A204.1 (cell line): Measurements from ENCODE around the gene EPS8.

Source experiments
- FAIRE-seq: peaks from 2 replicates; lab custom pipeline; 2012; peaks lifted over from hg19 to GRCh38; lab: Jason Lieb, UNC

Gene EPS8

DNA sequence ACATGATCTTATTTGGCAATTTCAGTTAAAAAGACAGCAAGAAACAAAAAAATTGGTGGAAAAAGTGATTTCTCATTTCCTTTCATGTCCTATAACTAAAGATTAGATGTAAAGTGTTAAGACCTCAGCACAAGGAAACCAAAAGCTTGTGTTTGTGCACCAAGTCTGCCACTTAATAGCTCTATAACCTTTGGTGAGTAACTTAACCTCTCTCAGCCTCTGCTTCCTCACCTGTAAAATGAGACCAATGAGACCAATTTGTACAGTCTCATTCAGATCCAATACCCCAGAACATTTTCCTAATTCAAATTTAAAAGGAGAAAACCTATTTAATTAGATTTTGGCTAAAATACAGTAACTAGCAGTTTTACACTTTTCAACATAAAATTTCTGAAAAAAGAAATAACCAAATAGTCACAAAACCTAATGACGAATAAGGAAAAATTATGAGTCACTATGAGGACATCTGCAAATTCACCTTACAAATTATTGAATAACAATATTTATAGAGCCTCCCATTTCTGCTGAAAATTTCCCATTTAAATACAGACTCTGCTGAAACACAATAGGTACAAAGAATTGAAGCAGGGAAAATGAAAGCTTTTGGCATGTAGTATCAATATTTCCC lies 71.1 kb downstream of the EPS8 start:
- FAIRE-seq = no peak

DNA sequence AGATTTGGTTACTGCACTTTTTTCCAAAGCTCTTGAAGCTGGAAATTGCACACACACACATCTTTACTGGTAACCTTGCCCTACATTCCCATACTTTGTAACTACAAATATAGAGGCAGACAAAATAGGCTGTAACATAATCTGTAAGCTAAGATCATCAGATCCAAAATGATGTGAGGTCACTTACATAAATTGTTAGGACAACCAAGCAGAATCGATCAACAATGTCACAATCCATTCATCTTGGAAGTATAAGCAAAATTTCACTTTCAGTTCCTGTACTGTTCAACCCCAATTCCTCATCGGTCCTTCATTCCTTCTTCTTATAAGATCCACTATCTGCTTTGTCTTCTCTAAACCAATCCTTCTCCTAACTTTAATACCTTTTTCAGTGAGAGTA lies 72.6 kb downstream of the EPS8 start:
- FAIRE-seq = no peak

DNA sequence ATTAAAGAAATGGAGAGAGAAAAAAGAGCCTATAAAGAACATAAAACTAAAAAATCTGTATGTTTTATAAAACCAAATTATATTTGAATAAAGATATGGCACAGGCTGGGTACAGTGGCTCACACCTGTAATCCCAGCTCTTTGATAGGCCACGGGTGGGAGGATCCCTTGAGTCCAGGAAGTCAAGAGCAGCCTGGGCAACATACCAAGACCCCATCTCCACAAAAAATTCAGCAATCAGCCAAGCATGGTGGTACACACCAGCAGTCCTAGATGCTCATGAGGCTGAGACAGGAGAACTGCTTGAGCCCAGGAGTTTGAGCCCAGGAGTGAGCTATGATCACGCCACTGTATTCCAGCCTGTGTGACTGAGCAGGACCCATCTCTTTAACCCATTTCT lies 74.9 kb downstream of the EPS8 start:
- FAIRE-seq = no peak

DNA sequence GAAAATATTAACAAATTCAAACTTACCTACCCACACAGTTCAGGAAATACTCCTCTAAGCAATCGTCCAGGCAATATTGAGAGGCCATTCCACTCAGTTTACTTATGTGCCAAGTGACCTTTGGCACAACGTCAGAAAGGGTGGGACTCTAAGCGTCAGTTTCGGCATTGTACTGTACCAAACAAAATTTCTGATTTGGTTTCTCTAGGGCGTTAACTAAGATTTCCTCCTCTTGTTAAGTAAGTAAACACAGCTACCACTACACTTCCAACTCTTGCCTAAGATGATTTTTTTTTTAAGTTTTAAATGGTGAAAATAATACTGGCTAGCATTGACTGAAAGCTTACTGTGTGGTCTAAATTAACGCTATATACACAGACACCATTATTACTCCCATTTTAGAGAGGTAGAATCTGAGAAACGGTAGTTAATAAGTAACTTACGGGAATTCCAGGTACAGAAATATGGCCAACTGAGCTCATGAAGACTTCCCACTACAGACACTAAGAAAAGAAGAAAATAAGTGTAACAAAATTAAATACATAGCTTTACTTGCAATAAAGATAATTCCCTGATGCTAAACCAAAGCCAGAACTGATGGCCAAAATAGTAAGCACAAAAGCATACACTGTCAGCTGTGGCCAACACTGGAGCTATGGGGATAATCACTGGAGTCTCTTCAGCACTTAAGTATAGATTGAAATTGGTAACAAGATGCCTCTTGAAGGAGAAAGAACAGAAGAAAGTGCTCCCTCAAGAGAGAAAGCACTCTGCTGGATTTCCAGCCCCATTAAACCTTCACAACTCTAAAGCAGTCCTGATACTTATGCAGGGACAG lies 76.1 kb downstream of the EPS8 start:
- no peak for FAIRE-seq

DNA sequence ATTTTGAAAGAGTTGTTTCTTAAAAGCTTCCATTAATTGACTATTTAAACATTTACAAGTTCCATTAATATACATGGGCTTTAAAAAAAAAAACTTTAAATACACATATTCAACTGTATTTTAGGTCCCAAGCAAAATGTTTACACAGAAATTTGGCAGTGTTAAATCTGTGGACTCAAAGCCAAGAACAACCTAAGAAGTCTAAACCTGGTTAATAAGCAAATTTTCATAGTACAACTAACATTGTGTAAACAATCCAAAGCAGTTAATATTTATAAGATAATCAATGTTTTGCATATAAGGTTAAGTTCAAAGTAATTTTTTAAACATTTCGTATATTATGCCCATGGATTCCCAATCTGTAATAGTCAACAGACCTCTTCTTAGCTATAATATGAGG lies 77.0 kb downstream of the EPS8 start:
- no peak for FAIRE-seq

DNA sequence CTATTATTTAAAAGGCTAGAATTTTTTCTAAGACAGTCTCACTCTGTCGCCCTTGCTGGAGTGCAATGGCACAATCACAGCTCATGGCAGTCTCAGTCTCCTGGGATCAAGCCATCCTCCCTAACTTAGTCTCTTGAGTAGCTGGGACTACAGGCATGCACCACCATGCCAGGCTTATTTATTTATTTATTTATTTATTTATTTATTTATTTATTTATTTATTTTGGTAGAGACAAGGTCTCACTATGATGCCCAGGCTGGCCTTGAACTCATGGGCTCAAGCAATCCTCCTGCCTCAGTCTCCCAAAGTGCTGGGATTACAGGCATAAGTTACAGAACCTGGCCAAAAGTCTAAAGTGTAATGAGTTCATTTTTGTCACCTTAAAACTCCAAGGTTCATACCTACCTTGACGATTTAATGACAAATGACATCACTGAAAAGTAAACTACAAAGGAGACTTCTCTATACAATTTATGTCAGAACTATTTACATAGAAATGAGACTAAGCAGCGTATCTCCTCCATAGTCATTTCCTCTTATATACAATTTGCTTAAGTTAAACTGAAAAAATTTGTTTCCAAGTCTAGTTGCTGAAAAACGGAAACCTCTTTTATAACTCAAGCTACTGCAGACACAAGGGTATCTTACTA lies 78.2 kb downstream of the EPS8 start:
- FAIRE-seq = no peak

DNA sequence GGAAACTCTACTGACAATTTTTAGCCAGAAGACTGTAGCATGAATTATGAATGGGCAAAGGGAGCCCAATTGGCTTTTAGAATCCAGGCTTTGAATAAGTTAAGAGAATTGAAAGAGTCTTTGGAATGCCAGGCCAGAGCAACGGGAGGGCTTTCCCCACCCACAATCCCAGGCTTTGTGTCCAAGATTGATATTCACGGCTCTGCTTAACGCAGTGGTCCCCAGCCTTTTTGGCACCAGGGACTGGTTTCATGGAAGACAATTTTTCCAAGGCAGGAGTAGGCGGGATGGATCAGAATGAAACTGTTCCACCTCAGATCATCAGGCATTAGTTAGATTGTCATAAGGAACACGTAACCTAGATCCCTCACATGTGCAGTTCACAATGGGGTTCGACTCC lies 79.6 kb downstream of the EPS8 start:
- FAIRE-seq = no peak

DNA sequence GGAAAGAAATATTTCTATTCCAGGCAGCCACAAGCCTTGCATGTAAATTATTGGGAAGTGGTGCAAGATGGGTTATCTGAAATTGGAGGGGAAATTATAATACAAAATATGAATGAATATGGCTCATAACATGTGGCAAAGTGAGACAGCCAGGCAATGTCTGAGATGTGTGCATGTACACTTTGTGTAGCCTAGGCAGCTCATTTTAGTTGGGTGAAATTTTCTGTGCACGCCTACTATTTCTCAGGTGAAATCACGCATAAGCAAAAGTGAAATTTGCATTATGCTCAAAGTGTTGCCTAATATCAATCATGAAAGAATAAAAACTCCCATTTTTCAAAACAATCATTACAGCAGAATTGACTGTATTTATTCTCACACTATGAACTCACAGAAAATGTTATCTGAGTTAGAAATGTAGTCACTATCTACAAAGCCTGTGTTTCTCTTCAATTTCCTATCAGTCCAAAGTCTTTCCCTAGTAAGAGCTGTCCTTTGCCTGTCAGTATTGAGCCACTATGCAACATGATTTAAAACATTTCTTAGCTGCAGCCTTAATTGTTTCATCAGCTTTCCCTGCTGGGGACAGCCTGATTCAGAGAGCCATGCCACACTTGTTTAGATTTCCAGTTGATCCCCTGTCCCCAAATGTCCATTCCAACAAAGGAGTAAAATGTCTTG lies 80.7 kb downstream of the EPS8 start:
- no peak for FAIRE-seq

DNA sequence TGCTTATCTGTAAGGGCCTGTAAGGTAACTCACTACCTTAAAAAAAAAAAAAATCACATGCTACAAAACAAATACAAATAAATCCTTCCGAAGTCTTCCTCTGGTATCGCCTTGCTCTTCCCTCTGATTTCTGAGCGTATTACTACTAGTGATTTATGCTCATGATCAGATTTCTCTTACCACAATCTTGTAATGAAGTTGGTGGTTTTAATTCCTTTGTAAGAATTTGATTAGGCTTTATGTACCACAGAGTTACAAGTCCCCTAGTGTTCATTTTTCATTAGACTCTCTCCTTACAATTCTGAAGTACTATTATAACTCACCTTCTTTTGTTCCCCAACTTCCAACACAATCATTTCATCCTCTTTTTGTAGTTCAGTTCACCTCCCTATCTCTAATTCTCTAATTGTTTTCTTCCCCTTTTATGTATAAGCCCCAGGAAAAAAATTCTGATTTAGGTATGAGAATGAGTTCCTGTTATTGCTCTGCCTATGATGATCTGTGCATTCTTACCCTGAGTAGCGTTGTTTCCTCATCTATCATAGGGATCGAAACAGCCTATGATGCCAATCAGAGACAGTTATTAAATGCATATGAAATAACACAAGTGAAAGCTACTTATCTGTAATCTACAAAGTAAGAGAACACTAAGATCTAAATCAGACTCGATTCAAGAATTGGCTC lies 81.5 kb downstream of the EPS8 start:
- no peak for FAIRE-seq

DNA sequence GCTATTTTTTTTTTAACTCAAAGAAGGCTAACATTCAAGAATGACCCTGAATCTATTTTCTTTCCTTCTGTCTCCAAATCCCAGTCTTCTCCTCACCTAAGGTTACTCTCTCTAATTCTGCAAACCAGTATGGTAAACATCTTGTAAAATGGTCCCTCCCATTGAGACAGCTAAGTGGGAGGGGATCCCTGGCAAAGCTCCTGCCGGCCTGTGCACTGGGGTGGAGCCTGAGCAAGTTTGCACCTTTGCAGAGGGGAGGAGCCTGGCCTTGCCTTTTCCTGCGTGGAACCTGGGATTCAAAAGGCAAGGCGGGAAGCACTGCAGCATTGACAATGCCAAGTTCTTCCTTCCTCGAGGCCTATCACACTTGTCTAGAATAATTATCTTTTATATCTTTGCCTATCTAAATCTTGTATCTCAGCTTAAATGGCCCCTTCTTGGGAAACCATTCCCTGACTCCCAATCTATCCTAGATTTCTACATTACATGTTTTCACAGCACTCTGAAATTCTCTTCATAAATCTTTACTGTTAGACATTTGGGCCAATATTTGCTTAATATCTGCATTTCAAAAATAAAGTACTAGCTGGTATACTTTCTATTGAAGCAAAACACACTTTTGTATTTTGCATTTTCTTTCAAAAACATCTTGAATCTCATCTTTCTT lies 83.0 kb downstream of the EPS8 start:
- no peak for FAIRE-seq

DNA sequence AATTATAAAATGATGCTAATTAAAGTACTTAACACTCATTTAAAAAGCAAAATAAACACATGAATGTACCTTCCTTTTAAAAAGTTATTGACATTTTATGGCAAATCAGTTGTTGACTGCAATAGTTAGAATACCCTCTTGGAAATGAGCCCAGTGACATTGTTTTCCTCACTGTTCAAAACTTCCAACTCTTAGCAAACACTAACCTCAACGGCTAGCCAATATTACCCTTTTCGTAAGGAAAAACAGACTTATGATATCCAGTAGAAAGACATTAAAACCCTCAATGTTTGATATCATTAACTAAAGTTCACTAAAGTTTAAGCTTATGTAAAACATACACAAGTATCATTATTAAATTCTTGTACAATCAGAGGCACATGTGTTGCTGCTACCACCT lies 83.6 kb downstream of the EPS8 start:
- no peak for FAIRE-seq

DNA sequence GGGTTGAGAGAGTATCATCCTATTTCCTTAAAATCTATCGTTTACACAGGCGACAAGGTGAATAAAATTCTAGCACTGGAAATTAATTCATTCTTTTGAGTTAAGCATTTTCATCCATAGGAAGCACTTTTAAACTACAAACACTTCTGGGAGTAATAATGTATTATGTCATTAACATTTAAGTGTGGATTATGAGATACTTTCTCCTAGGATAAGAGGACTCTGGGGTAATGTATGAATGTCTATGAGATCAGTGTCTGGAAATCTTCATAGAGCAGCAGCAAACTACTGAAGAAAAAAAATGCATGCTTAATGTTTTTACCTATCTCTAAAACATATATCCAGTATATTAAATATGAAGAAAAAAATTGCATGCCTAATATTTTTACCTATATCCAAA lies 86.9 kb downstream of the EPS8 start:
- FAIRE-seq = no peak

DNA sequence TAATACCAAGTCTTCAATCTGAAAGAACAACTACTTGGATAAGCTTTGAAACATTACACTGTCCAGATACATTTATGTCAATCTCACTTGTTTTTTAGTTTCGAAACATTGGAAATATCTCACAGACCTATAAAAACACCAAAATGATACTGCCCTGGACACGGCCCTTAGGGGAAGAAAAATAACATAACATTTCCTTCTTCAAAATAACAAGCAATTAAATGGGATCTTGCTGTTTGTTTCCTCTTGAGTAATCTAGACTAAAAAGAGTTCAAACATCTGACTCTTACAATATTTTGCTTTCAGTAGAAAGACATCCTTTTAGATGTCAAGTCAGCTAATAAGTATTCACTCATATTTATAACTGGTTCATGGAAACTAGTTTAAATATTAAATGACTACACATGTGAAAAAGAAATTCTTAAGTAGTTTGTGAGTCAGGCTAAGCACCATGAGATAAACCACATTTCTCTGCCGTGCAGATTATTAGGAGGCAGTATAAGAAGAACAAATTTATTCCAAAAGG lies 87.5 kb downstream of the EPS8 start:
- no peak for FAIRE-seq

DNA sequence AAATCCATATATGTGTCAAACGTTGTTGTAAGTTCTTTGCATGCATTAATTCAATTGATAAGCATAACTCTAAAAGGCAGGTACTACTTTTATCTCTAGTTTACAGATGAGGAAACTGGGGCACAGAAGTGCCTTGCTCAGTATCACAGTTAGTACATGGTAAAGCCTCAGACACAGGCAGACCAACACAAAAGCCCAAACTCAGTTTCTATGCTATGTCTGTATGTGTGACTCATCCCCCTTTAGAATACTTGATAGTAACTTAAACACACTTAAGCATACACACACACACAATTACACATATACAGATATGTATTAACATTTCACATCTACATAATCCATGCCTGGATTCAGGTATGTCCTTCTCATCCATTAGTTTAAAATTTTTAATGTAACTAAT lies 88.0 kb downstream of the EPS8 start:
- FAIRE-seq = no peak

DNA sequence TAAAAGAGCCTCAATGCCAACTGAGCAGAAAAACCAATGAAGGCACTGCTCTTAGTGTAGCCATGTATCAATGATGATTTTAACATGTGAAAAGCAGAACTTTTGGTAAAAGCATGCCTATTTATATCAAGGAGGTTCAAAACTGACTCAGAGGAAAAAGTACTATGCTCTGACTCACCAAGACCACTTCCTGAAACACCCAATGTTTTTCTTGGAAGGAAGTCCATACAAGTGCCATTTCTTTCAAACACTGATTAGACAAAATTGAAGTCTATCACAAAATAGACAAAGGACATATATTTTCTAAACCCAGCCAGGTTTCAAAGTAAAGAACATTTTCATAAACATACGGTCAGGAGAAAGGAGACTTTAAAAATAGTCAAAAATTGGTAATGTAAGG lies 88.6 kb downstream of the EPS8 start:
- no peak for FAIRE-seq

DNA sequence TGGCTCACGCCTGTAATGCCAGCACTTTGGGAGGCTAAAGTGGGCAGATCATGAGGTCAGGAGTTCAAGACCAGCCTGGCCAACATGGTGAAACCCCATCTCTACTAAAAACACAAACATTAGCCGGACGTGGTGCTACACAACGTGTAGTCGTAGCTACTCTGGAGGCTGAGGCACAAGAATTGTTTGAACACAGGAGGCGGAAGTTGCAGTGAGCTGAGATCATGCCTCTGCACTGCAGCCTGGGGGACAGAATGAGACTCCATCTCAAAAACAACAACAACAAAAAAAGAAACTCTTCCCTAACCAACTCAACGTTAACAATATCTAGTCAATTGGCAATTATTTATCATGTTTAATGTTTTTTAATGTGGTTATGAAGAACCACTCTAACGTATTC lies 89.3 kb downstream of the EPS8 start:
- no peak for FAIRE-seq

DNA sequence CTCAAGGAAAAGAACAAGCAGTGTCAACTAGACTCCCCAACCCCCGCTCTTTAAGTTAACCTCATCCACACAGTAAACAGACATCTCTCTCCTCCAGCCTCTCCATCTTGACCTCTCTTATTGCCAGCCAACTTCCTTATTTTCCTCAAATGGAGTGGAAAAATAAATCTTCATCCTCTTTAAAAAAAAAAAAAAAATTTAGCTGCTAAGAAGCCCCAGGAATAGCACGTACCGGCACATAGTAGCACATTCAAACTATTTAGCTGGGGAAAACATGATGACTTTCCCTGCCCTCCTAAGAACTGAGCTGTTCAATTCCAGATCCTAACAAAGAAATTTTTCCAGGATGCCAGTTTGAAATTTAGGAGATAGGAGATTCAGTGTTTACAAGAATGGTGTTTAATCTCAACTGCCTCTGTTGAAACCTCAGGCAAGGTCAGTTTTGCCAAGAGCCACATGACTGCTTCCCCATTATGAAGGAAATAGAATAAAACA lies 90.8 kb downstream of the EPS8 start:
- no peak for FAIRE-seq

DNA sequence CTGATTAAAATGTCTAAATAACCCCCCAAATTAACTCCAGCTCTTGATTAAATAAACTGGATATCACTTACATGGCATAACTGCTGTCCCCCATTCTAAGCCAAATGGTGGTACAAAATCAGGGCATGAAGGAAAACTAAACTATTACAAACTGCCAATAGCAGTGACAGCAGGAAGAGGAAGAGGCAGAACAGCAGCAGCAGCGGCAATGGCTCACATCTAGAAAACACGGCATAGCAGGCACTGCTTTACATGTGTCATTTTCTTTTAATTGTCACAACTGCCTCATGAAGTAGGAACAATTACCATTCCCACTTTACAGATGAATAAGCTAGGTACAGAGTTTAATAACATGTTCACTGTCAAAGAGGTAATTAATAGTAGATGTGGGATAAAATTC lies 92.0 kb downstream of the EPS8 start:
- no peak for FAIRE-seq

DNA sequence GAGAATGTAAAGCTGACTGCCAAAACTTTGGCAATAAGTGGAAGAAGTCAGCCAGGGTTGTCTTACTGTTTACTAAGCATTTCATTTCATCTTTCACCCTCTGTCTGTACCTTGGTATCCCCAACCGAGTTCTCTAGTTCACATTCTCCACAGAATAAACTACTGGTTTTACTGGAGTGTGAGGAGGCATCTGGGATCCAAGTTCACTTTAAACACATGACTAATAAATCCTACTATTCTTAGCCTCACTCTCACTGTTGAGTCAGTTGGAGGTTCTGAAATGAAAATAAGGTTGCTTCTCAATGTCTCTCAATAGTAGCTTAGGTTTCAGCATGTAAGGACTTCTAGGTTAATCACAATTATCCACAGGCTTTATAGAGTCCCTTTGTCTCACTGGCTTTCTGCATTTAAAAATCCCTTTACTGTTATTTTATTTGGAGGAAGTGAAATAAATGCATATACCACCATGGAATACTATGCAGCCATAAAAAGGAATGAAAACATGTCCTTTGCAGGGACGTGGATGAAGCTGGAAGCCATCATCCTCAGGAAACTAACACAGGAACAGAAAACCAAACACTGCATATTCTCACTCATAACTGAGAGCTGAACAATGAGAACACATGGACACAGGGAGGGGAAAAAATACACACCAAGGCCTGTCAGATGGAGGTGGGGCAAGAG lies 95.8 kb downstream of the EPS8 start:
- FAIRE-seq = no peak

DNA sequence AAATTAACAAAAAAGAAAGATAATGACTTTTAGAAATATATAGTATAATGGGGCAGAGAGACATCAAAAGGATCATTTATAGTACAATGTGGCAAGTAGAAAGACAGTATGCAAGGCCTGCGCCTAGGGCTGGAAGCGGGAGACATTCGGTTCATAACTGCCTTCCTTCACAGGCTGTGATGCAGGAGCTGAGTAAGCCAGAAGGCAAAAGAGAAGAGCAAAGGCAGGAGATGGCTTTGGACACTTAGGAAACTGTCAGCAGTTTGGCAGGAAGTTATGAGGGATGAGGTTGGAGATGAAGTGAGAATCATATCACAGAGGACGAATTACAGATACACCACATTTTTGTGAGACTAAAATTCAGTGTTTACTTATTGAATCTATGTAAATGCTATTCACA lies 97.8 kb downstream of the EPS8 start:
- no peak for FAIRE-seq

DNA sequence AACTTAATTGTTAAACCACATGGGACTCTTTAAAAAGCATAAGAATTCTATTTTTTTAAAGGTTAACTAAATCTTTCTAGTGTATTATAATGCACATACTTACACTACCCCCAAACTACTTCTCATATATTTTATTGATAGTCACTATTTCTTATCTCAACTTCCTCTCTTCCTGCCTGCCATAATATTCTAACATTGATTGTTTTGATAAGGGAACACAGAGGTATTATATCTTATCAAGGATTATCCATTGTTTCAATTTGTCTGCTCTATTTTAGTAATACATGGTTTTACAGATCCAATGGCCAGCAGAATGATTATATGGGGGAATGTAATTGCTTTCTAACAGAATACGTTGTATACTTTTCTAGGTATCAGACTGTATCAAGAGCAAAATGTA lies 98.9 kb downstream of the EPS8 start:
- no peak for FAIRE-seq
